Germinal center (tissue), 1 donor: ENCODE measurements around the gene MAP4.
"Not testable (repeated sequence)": the region's sequence is repeated elsewhere in the genome, so short reads cannot be mapped to it uniquely, and the experiment has no call there.

Experiments used
- DNase-seq: peaks from one replicate; pipeline ENCODE4 v3.0.0; 2012; ENCODE audit warnings: mixed read lengths, low spot score

MAP4 gene

DNA sequence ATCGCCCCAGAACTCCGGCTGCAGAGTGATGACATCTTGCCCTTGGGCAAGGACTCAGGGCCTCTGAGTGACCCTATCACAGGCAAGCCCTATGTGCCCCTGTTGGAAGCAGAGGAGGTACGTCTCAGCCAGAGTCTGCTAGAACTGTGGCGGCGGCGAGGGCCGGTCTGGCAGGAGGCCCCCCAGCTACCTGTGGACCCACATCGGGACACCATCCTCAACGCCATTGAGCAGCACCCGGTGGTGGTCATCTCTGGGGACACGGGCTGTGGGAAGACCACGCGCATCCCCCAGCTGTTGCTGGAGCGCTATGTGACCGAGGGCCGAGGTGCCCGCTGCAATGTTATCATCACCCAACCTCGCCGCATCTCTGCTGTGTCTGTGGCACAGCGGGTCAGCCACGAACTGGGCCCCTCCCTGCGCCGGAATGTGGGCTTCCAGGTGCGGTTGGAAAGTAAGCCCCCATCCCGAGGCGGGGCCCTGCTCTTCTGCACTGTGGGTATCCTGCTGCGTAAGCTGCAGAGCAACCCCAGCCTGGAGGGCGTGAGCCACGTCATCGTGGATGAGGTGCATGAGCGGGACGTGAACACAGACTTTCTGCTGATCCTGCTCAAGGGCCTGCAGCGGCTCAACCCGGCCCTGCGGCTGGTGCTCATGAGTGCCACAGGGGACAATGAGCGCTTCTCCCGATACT lies 169.9 kb downstream of the MAP4 start:
- no peak for DNase-seq

DNA sequence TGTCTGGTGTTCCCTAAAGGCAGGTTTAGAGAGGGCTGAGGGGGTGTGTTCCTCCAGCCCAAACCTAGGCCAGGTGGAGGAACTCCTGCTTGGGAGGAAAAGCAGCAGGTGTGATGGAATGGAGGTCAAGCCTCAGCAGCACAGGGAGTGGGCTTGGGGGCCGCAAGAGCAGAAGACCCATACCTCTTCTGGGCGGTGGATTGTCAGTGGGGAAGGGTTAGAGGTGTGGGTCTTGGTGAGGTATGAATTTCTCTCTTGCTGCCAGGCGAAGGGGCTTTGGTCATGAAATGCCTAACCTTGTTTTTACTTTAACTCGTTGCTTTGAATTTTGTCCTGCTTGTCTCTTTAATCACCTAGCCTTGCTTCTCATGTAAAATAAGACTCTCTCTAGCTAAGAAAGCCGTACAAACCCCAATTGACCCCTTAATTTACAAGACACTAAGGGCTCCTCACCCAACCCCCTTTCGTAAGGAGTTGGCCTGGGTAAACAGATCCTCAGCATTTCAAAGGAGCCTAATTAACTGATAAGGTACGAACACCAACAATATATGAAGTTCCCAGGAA lies 174.3 kb downstream of the MAP4 start:
- DNase-seq, result no peak

DNA sequence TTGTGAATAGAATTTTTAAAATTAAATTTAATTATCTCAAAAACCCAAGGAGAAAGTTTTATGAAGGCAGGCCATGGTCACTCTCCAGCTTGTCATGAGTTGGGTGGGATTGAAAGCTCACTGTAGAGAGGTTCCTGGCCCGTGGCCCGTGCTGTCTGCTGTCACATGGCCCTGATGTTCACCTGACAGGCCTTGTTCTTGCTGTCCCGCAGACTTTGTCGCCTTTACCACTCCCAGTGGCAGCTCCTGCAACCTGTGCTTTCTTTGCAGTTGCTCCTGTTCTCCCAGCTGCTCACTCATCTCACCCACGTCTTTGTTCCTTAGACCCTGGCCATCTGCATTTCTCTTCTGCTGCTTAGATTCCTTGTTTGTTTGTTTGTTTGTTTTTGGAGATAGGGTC lies 177.7 kb downstream of the MAP4 start:
- no peak for DNase-seq

DNA sequence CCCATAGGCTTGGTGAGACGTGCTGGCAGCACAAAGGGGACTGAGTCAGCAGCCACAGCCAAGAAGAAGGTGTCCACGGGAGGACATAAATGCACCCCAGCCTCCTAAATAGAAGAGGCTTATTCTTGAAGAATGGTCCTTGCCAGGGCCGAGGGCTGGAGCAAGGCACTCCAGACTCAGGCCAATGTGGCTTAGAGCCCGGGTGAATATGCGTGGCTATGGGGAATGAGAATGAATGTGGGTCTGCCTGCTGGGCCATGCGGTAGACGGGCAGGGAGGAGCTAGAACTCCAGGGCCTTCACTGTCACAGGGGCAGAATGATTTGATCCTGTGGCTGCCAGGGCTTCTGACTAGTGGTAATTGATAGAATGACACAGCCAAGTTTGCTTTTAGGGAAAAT lies 179.2 kb downstream of the MAP4 start:
- no peak for DNase-seq

DNA sequence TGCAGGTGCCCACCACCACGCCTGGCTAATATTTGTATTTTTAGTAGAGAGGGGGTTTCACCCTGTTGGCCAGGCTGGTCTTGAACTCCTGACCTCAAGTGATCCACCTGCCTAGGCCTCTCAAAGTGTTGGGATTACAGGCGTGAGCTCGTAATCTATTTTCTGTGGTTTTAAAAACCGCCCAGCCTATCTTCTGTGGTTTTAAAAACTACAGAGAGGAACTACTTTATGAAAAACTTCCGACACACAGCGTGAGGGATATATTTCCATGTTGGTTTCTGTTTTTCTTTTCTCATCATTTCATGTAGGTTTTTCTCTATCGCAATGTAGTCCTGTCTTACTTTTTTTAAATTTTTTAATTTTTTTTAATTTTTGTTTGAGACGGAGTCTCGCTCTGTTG lies 186.7 kb downstream of the MAP4 start:
- DNase-seq, result not testable (repeated sequence)

DNA sequence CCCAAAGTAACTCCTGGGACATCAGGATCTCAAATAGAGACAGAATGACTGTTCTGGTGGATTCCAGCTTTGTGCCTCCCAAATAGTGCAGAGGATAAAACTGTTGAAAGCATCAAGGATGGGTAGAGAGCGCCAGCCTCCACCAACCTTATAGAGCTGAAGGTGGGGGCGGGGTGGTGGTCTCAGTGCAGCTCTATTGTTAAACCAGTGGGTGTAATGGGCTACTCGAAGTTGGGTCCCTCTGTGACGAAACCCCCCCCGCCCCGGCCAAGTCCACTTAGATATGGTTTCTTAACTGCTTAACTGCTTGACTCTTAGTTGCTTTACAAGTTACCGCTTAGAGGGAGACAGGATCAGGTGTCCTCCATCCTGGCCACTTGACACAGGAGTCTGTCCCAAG lies 190.6 kb downstream of the MAP4 start:
- no peak for DNase-seq

DNA sequence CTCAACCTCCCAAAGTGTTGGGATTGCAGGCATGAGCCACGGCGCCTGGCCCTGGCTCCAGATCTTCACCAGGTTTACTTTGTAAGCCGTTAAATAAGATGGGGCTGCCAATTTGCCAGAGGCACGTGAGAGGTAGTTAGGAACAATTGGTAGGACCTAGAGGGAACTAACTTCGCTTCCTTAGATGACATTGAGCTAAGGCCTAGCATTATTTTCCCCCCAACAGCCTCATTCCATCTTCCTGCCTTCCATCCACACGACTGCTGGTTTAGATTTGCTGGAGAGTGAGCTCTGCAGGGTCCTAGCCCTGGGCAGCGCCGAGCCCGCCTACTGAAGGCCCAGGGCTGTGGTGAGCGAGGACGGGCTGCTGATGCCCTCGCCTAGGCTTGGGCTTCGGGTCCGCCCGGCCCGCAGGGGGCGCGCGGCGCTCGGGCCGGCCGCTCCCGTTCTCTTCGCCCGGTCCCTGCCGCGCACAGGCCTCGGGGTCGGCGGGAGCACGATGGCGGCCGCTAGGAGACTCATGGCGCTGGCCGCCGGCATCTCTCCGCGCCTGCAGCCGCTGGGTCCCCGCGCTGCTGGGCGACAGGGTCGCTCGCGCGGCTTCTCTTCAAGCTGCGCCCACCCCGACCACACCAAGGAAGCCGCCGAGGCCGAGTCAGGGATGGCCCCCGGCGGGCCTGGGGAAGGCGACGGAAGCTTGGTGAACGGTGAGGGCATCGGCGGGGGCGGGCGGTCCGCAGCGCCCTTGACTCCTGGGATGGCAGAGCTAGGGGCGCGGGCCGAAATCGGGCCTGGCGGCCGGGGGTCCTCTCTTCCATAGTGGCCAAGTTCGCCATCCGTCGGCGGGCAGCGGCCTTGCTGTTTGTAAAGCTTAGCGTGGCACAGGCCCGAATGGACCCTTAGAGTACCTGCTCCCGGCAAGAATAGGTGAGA lies 191.4 kb downstream of the MAP4 start:
- peak; percentile 92 for DNase-seq

DNA sequence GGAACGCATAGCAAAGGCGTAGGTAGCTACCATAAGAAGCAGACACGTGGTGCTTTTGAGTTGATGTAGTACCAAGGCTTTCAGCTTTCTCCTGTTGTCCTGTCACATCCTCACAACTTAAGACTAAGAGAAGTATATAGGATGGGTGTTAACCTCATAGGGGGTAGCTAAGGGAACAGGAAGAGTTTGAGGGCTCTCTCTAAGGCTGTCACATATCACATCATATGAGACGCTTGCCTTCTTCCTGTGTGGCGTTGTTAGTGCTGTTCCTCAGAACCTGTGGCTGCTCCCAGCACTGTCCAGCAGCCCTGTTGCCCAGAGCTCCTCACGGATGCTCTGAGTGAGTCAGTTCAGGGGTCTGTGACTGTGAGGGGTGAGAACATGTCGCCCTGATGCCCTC lies 198.6 kb downstream of the MAP4 start:
- no peak for DNase-seq

DNA sequence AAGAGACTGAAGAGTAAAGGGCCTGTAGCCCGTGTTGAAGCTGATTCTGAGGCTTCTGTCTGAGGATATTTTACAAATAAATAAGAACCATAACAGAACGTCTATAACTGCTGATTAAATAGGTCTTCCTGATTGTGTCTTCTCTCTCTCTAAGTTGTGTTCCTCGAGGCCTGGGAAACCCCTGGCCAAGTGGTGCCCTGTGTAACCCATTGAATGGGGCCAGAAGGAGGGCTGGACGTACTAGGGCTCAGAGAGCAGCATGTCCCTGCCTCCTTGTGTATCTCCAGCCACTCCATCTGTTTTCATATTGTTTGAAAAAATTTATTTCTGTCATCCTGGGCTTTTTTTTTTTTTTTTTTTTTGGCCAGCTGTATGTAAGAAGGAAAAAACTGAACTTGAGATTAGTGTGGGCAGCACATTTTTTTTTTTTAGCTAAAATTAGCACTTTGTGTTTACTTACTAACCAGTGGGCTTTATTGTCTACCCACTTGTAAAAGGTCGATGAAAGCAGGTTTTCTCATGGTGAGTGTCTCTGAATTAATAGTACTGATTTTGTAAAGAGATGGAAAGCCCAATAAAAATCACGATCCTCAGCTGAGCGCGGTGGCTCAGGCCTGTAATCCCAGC lies 202.6 kb downstream of the MAP4 start:
- no peak for DNase-seq

DNA sequence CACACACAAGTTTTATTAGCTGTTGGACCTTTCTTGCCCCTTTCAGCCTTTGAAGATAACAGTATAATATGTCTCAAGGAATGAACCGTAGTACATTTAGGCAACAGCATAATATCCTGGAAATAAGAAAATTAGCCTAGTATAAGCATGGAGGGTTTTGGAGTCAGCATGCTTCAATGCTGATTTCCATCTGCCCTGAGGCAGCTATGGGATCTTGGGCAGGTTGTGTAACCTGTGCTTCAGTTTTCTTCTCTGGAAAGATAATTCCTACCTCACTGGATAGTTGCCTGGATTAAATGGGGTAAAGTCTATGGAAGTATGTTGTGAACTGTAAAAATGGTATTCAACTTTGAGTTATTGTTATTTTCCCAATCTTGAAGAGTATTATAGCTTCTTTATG lies 211.6 kb downstream of the MAP4 start:
- DNase-seq, result no peak

DNA sequence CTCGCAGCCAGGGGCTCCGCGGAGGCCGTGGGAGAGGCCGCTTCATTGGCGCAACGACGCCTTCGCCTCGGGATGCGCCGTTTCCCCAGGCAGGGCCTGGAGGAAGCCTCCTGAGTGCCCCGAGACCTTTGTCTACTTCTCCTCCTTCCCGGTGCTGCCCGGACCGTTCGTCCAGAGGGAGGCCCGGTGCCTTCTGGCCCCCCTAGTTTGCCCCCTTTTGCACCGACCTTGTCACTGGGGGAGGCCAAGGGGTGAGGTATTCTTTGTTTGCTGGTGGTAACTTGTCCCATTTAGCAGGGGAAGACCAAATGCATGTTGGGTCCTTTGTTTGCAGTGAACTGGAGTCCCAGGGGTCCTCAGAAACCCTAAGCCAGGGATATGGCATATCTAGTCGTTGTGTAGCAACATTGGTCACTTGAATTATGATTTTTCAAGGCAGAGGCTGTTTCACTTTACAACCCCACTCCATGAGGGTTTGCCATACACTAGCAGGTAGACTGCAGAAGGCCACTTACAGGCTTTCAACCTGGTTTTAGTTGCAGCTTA lies 212.7 kb downstream of the MAP4 start:
- no peak for DNase-seq

DNA sequence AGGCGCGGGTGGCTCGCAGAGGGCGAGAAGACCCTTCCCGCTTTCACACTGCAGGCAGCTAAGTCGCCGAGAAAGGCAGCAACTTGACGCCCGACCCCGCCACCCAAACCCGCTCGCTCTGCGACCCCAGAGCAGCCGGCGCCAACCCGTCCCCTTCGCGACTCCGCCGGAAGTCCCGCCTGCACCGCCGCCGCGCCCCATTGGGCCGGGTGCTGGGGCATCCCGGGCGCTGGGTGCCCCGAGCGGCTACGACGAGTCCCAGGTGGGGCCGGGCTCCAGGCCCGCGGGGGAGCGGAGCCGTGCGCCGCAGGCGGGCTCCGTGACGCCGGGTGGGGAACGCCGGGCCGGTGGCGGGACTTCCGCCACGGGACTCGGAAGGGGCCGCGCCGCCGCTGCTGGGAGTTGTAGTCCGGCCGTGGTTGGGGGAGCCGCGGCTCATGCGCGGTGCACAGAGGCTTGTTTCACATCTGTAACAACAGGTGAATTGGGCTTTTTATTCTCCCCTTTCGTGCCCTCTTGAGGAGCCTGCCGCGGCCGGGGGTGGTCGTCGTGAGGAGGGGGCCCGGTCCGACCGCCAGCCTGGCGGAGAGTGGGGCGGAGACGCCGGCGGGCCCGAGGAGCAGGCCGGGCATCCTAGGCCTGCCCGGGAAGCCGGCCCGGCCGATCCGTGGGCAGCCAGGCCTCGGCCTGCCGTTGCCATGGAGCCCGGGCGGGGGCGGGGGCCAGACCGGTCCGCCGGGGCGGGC lies 213.3 kb downstream of the MAP4 start, which contains the start of gene DHX30:
Gene DHX30 (plus strand): TSS at position 405 of the 746 bp plus-strand sequence. CDS start 7,546 bp downstream, outside the sequence.
- DNase-seq, result peak; percentile 90
